ENCODE results near the gene KCNMA1.

Gene KCNMA1

DNA sequence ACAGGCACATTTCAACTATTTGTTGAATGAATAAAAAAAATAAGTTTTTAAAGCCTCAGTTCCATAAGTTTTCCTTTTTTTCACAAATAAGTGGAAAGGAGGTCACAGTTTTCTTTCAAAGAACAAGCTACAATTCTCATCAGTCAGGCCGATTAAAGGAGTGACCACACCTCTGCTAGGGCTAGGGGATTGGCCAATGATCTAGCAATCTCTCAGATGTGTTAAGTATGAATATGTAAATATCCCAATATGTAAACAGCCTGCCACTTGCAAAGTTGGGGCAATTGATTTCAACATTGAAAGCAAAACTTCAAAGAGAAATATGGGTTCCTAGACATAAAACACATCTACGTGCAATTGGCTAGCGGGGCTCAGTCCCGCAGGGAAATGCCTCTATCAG is 614.9 kb downstream of the KCNMA1 start:
- DNase-seq = no peak

GRCh38 chr10:77021966-77022490 is 615.6 kb downstream of the KCNMA1 start:
- DNase-seq = no peak

- DNase-seq = no peak
Observed at GRCh38 chr10:77020426-77021040, 617.1 kb downstream of the KCNMA1 start.

- DNase-seq = no peak
Observed at GRCh38 chr10:77016855-77017254, 620.8 kb downstream of the KCNMA1 start.

- no peak for DNase-seq
Observed at GRCh38 chr10:77016278-77016815, 621.3 kb downstream of the KCNMA1 start.

- DNase-seq = no peak
Observed at GRCh38 chr10:77015360-77015759, 622.2 kb downstream of the KCNMA1 start.

DNA sequence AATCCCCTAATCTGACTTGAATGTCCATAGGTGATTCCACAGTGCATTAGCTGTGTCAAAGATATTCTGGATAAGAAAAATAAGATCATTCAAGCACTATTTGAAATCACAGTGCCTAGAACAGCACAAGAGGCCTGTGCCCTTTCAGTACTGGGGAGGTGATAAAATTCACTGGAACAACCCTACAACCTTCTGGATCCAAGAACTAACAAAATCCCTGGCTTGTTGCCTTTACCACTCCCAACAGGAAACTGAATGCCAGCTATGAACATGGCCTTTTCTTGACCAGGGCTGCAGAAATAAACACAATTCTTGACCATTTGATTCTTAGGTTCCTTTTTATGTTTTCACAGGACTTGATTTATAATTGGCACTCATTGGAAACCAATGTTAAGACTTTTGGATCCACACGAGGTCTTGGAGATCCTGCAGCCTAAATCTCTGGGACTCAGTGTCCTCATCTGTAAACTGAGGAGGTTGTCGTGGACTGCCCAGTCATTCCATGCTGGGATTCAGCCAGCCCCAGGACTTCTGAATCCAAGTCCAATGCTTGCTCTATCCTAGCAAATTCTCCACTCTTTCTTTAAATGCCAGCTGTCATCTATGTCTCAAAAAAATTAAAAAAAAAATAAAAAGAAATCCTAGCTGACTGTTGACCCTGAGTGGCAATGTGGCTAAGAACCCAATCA is 624.7 kb downstream of the KCNMA1 start:
- no peak for DNase-seq

DNA sequence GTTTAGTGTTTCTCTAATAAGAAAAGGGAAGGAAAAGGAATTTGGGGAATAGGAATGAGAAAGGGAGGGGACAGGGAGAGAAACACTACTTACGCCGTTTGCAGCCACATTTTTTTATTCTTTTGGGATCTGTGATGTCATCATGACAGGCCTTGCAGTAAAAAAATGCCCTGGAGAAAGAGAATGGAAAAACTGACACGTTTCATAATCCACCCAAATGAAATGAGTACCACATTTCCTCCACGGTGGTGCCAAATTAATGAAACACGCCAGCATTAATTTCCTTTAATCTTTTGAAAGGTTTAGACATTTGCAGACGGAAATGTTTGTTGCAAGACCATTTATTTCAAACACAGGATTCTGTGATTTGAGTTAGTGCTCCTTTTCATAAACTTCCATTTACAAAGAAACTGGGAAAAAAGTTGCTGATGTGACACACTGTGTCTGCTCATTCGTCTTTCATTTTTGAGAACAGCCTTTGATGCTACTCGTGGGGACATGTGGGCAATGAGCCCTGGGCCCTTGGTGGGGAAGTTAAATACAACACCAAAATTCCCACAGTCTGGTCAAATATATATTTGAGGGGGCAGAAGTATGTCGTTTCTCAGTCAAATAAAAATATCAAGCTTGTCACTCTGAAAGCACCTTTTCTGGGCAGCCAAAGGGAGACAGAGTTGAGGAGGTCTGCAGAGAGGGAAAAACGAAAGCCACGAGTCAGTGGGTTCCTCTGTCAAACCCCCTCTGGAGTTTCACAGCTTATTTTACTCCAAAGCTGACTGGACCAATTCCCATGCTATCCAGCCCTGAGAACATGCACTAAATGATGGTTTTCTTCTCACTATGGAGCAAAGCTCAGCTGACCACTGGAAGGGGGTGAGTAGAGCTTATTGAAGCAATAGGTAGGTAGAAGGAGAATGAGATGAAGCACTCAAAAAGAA is 625.5 kb downstream of the KCNMA1 start:
- DNase-seq = no peak

GRCh38 chr10:77010430-77010829 is 627.2 kb downstream of the KCNMA1 start:
- DNase-seq = no peak

DNA sequence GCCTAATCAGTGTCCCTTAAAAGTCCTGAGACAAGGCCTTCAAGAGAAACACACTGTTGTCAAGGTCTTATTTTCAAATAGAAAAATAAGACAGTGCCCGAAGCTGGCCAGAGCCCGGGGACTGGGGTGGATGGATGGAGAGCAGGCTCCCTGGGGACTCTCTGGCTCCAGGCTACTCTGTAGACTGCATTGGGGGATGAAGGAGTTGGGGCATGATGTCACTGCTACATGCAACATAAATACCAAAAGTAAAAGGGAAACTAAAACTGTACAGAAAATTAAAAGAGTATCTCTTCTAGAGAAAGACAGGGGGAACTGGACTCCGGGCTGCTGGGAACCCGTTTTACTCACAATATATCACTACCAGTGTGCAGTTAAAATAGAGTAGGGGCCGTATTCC is 629.8 kb downstream of the KCNMA1 start:
- DNase-seq = no peak

DNA sequence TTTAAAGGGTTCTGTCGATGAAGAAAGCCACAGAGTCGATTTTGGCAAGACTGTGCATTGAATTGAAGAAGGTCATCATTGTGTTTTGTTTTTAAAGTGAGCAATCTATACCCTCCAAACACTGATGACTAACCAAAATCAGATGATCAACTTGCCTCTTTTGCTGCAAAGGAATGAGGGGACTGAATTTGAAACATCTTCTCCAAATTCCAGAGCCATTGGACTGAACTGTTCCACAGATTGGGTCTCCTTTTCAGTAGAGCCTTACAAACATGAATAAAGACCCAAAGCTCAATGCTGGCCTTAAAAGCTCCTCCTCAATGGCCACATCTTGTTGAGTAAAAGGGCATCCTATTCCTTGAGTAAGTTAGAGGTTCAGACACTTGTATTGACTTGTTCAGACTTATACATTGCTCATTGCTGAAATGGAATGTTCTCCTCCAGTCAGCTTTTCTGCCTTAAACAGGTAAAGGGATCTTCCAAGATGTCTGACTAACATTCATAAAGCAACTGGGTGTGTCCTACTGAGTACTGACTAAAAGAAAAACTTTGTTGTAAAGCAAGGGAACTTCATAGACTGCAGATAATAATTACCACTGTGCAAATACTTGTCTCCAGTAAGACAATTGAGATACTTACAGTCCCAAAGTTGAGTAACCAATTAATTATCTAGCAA is 630.6 kb downstream of the KCNMA1 start:
- DNase-seq = no peak

DNA sequence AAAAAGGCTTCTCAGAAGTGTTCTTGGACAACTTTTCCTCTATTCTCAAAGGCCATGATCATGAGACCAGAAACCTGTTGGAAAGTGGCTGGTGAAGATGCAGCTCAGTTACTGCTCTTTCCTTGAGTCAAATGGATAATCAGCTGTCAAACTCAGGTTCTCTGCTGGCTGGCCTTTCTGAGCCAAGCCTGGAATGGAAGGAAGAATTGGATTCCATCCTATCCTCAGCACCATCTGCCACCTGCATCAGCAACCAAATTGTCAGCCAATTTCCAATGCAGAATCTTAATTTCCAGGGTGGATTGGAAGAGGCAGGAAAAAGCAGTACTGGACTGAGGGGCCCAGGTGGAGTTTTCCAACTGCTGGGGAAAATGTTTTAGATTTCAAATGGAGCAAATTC is 631.7 kb downstream of the KCNMA1 start:
- DNase-seq = no peak

DNA sequence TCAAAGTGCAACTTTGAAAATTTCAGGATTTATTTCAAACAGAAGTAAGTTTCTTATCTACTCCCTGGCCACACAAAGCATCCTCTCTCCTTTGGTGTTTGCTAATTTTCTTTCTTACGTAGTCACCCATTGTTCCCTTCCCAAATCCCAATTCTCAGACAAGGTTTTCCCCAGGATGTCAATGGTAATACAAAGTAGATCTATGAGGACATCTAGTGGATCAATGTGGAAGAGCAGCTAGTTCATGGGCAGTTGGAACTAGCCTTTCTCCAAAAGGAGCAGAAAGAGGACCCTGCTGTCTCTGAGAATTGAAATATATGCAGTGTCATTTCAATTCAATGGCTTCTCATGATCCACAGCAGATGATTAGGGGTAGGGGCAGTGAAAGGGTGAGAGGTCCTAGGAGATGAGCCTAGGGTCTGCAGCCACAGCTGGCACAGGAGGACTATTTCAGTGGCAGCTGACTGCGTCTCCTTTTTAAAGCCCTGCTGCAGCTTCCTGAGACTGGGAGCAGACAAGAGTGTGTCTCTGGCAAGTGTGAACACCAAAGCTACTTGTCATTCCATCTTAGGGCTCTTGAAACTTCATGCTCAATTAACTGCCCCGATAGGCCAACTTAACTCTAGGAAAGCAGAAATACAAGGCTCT is 632.6 kb downstream of the KCNMA1 start:
- no peak for DNase-seq

DNA sequence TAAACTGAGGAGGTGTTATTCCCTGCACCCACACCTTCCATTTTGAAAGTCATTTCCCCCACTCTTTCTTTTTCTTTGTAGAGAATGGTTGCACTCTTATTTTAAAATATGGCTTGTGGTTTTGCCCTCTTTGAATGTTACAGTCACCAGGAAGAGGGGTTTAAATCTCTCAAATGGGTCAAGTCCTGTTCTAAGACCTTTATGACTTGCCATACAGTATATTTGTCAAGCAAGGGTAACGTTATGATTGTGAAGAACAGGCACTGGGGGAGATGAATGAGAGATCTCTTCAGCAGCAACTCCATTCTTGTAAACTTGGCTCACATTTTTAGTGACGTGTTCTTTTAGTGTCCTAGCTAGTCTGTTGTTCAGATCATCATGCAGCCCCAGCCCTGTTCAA is 634.7 kb downstream of the KCNMA1 start:
- DNase-seq = no peak

DNA sequence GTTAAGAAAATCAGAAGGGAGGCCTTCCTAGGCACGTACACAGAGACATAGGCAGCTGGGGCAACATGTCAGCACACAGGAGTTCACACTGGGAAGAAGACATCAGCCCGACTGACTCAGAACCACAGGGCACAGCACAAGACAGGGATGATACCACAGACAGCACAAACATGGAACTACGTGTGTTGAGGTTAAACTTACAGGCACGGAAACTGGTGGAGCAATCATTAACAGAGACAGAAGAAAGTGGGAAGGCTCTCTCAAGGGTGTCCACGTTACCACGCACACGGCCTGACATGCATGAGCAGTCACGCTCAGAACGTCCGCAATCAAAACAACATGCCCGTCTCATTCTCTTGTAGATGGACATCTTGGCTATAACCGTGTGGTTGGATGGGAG is 636.4 kb downstream of the KCNMA1 start:
- DNase-seq = no peak

DNA sequence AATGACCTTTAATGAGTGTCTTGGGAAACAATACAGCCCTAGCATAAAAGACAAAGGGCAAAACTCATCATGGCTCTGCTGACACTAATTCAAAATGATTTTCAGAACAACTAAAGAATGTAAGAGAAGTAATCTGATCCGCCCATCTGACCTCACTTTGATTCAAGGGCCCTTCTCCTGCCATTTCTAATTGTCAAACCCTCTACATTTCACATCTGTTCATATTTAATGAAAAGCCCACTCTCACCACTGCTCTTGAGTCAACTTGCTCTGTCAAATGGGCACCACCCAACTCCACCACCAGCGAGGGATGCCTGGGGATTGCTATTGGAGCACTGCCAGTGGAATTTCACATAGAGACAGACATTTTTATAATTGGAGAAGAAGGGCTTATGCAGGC is 639.2 kb downstream of the KCNMA1 start:
- no peak for DNase-seq

GRCh38 chr10:76997631-76998030 is 640.0 kb downstream of the KCNMA1 start:
- no peak for DNase-seq

GRCh38 chr10:76995023-76995422 is 642.6 kb downstream of the KCNMA1 start:
- no peak for DNase-seq

- DNase-seq = no peak
Observed at GRCh38 chr10:76993213-76993612, 644.4 kb downstream of the KCNMA1 start.

DNA sequence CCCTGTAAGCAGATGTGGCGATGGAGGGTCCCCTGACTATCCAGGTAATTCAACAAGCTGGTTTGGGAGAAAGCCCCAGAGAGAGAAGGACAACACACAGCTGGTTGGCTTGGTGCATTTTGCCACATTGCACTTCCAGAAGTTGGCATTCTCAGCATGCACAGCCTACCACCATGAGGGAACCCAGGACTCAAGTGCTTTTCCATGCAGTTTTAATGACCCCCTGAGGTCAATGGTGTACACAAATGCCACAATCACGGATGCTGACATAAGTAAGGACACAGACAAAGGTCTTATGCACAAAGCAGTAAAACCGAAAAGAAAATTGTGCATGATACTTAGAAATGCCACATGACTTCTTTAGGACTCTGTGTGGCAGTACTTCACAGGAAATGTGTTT is 645.1 kb downstream of the KCNMA1 start:
- DNase-seq = no peak

DNA sequence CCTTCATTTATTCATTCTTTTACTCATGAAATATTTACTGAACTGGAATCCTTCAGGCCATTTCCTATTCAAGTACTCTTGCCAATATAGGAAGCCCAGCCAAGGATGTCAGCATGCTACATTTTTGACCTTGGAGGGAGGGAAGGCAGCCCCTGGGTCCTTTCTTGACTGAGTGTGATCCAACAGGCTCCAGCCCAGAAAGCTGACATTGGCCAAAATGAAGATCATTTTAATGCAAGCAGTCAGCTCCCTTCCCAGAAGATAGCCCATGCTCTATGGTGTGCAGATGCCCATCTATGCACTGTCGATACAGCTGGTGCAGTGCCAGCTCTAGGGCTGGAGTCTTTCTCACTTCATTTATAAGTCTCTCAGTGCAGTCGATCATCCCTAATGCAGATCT is 646.0 kb downstream of the KCNMA1 start:
- DNase-seq = no peak

GRCh38 chr10:76990561-76990960 is 647.0 kb downstream of the KCNMA1 start:
- DNase-seq = no peak
